Effector CD4-positive, alpha-beta T cell (primary cell): Measurements from ENCODE around the gene KLF3.

Experiments used
- DNase-seq: peaks from one replicate; pipeline ENCODE4 v3.0.0-alpha.2; 2020

KLF3 gene

GRCh38 chr4:38699112-38699511 lies 35.1 kb downstream of the KLF3 start:
- DNase-seq, result no peak

GRCh38 chr4:38703635-38704034 lies 39.6 kb downstream of the KLF3 start:
- DNase-seq, result no peak

- DNase-seq, result no peak
Measured at GRCh38 chr4:38704622-38705154, 40.7 kb downstream of the KLF3 start.

- no peak for DNase-seq
Measured at GRCh38 chr4:38706301-38706700, 42.3 kb downstream of the KLF3 start.

GRCh38 chr4:38710053-38710452 lies 46.1 kb downstream of the KLF3 start:
- no peak for DNase-seq

- DNase-seq, result no peak
Measured at GRCh38 chr4:38711066-38711465, 47.1 kb downstream of the KLF3 start.

GRCh38 chr4:38715050-38715449 lies 51.1 kb downstream of the KLF3 start:
- no peak for DNase-seq

- no peak for DNase-seq
Measured at GRCh38 chr4:38716256-38716655, 52.3 kb downstream of the KLF3 start.

- no peak for DNase-seq
Measured at GRCh38 chr4:38717604-38718003, 53.6 kb downstream of the KLF3 start.

- no peak for DNase-seq
Measured at GRCh38 chr4:38723114-38723513, 59.1 kb downstream of the KLF3 start.

- DNase-seq, result no peak
Measured at GRCh38 chr4:38723726-38724474, 59.9 kb downstream of the KLF3 start.

- no peak for DNase-seq
Measured at GRCh38 chr4:38724475-38724808, 60.4 kb downstream of the KLF3 start.

- no peak for DNase-seq
Measured at GRCh38 chr4:38728631-38729141, 64.7 kb downstream of the KLF3 start.

- DNase-seq, result no peak
Measured at GRCh38 chr4:38730493-38730829, 66.5 kb downstream of the KLF3 start.

GRCh38 chr4:38730830-38731646 lies 67.0 kb downstream of the KLF3 start:
- peak; percentile 83 for DNase-seq

GRCh38 chr4:38733663-38734062 lies 69.7 kb downstream of the KLF3 start:
- DNase-seq, result no peak

GRCh38 chr4:38734446-38734845 lies 70.4 kb downstream of the KLF3 start:
- no peak for DNase-seq

GRCh38 chr4:38734911-38735310 lies 70.9 kb downstream of the KLF3 start:
- DNase-seq, result no peak

GRCh38 chr4:38735870-38736269 lies 71.9 kb downstream of the KLF3 start:
- DNase-seq, result no peak

GRCh38 chr4:38738940-38739803 lies 75.2 kb downstream of the KLF3 start:
- no peak for DNase-seq

- no peak for DNase-seq
Measured at GRCh38 chr4:38740303-38740702, 76.3 kb downstream of the KLF3 start.

GRCh38 chr4:38743866-38744265 lies 79.9 kb downstream of the KLF3 start:
- no peak for DNase-seq

GRCh38 chr4:38745881-38746280 lies 81.9 kb downstream of the KLF3 start:
- DNase-seq, result no peak
